ENCODE measurements around the gene RAPGEF5.

RAPGEF5 gene

DNA sequence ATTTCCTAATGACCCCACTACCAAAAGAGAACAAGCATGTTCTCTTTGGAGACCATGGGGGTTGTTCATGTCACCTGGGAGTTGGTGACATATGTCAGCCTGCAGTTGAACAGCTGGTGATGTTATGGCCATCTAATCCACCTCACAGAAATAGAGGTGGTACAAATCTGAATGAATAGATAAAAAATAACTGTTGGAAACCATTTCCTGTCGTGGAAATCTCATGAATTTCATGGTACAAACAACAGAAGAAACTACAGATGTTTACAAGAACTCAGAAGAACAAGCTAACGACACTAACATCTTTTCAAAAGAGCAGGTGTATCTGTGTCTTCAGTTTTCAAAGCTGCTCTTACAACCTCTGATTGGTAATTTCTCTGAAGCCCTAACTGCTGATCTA is 81.3 kb downstream of the RAPGEF5 start:
- FAIRE-seq (no peak), DNase-seq (ENCODE audit: insufficient read length, low spot score) (no peak)

- DNase-seq (ENCODE audit: insufficient read length, low spot score): no peak
- no peak for FAIRE-seq
Observed at GRCh38 chr7:22271311-22271710, 85.6 kb downstream of the RAPGEF5 start.

DNA sequence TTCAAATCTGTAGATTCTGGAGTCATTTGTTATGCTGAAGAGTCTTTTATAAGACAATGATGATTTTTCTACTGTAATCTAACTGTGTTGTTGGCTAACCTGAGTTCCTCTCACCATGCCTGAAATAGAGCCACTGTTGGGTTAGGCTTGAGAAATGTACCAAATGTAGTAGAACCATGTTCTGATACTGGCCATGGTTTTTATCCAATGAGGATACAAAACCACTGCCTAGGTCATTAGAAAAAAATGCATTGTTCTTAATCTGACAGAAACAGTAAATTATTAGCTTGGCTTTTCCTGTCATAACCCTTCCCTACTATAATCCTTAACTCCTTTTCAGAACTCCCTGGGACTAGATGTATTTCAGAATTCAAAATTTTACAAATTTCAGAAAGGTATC is 86.6 kb downstream of the RAPGEF5 start:
- no peak for DNase-seq (ENCODE audit: insufficient read length, low spot score)
- no peak for FAIRE-seq

- FAIRE-seq (no peak), DNase-seq (ENCODE audit: insufficient read length, low spot score) (no peak)
Observed at GRCh38 chr7:22269963-22270362, 87.0 kb downstream of the RAPGEF5 start.

DNA sequence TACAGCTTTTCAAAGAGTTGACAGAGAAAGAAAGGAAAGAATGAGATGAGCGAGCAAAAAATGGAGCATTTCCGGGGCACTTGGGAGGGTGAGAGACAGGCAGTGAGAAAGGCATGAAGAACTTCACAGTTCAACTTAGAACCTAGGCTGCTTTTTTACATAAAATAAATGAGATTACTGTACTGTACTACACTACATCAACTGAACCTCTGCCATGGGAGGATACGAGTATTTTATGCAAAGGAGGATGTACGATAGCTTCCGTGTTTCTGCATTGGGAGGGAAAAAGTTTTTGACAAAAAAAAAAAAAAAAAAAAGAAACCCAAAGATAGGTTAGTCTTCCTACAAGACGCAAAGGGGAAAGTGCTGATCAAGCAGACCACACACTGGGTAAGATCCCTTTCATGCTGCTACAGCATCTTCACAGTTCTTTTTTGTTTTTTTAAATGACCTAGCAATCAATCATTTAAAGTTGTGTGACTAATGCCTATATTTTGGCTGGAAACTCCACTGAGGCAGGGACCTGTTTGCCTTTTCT is 88.0 kb downstream of the RAPGEF5 start:
- FAIRE-seq: no peak
- no peak for DNase-seq (ENCODE audit: insufficient read length, low spot score)

DNA sequence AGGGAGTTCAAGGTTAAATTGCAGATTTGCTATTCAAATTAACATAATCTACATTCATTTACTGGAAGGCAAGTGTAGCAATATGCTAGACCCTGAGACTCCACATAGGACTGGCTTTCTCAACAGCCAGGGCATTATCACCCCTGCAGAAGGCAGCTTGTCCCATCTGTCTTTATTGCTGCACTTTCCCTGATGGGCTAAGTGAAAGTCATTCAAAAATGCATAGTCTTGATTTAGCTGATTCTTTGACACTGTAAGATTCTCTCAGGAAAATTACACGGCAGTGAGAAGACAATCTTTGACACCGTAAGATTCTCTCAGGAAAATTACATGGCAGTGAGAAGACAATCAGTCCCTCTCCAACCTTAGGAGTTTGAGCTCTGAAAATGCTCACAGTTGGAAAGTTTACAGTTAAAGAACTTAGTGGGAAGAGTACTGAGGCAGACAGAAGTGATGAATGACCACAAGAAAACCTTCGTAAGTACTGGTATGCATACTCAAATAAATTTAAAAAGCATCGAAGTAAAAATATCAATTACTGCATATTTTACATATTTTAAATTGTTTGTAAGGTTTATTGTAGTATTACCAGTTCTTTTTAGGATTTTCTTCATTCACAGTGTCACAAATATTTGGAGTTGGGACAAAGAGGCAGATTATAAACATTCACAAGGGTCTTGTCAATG is 88.9 kb downstream of the RAPGEF5 start:
- FAIRE-seq (no peak), DNase-seq (ENCODE audit: insufficient read length, low spot score) (no peak)

DNA sequence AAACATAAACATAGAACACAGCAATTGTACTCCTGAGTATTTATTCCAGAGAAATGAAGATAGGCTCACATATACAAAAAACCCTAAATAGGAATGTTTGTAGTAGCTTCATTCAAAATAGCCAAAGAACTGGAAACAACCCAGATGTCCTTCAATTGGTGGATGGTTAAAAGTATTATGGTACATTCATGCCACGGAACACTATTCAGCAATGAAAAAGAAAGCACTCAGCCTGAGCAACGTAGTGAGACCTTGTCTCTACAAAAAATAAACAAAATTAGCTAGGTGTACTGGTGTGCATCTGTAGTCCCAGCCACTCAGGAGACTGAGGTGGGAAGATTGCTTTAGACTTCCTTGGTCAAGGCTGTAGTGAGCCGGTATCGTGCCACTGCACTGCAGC is 94.4 kb downstream of the RAPGEF5 start:
- no peak for FAIRE-seq
- no peak for DNase-seq (ENCODE audit: insufficient read length, low spot score)

GRCh38 chr7:22256541-22257096 is 100.3 kb downstream of the RAPGEF5 start:
- DNase-seq (ENCODE audit: insufficient read length, low spot score): no peak
- no peak for FAIRE-seq

- FAIRE-seq: no peak
- no peak for DNase-seq (ENCODE audit: insufficient read length, low spot score)
Observed at GRCh38 chr7:22255834-22256233, 101.1 kb downstream of the RAPGEF5 start.

DNA sequence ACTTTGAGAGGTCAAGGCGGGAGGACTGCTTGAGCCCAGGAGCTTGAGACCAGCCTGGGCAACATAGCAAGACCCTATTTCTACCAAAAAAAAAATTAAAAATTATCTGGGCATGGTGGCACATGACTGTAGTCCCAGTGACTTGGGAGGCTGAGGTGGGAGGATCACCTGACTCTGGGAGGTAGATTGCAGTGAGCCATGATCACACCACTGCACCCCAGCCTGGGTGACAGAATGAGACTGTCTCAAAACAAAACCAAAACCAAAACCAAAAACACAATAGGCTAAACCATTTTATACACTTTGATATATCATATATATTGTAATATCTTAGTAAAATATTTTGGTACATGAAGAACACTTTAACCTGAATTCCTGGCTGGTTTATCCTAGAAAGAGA is 101.6 kb downstream of the RAPGEF5 start:
- DNase-seq (ENCODE audit: insufficient read length, low spot score) (no peak), FAIRE-seq (no peak)

DNA sequence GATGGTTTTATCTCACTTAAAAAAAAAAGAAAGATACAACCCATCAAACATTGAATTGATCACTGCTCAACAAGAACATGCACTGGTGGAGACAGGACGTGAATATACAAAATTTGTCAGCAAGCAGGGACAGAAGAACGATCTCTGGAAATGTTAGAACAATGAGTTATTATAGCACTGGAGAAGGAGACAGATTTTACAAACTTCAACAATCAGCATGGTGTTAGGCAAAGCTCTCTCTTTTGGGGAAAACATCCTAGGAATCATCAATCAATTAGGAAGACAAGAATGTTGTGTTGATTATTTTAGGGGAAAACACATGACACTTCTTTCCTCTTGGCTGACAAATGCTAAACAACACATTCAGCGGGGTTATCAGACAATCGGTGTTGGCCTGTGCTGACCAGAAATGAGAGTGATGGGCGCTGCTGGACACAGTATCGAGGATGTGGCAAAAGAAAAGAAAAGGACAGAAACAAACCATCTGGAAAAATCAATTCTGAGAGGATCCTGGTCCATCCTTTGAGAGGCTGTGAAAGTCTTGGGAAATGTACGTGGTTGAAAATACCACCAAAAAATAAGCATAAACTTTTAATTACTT is 103.9 kb downstream of the RAPGEF5 start:
- DNase-seq (ENCODE audit: insufficient read length, low spot score) (no peak), FAIRE-seq (no peak)

DNA sequence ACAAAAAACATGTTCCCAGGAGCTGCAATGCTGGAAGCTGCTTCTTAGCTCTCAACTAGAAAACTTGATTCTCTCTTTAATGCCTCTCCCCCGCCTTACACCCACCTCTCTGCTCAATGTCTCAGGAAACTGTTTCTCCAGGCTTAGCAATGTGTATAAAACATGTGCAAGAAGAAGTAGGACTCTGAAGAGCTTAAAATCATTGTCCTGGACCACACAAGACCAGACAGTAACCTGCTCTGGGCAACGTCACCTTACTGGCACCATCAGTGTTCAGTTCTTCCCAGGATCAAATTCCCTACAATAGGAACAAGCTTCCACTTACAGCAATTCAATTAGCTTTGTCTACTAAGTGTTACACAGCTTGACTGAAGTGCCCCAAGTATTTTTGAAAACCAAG is 104.9 kb downstream of the RAPGEF5 start:
- no peak for DNase-seq (ENCODE audit: insufficient read length, low spot score)
- no peak for FAIRE-seq

GRCh38 chr7:22251281-22251680 is 105.7 kb downstream of the RAPGEF5 start:
- DNase-seq (ENCODE audit: insufficient read length, low spot score) (no peak), FAIRE-seq (no peak)

GRCh38 chr7:22250390-22250789 is 106.6 kb downstream of the RAPGEF5 start:
- FAIRE-seq: no peak

GRCh38 chr7:22248111-22248809 is 108.7 kb downstream of the RAPGEF5 start:
- no peak for DNase-seq (ENCODE audit: insufficient read length, low spot score)

More at GRCh38 chr7:22250390-22250789, 106.6 kb downstream of the RAPGEF5 start:
- DNase-seq (ENCODE audit: insufficient read length, low spot score): no peak

GRCh38 chr7:22241805-22242390 is 115.1 kb downstream of the RAPGEF5 start:
- no peak for FAIRE-seq
- no peak for DNase-seq (ENCODE audit: insufficient read length, low spot score)

More at GRCh38 chr7:22248111-22248809, 108.7 kb downstream of the RAPGEF5 start:
- no peak for FAIRE-seq

GRCh38 chr7:22240904-22241571 is 115.9 kb downstream of the RAPGEF5 start:
- DNase-seq (ENCODE audit: insufficient read length, low spot score) (no peak), FAIRE-seq (no peak)

DNA sequence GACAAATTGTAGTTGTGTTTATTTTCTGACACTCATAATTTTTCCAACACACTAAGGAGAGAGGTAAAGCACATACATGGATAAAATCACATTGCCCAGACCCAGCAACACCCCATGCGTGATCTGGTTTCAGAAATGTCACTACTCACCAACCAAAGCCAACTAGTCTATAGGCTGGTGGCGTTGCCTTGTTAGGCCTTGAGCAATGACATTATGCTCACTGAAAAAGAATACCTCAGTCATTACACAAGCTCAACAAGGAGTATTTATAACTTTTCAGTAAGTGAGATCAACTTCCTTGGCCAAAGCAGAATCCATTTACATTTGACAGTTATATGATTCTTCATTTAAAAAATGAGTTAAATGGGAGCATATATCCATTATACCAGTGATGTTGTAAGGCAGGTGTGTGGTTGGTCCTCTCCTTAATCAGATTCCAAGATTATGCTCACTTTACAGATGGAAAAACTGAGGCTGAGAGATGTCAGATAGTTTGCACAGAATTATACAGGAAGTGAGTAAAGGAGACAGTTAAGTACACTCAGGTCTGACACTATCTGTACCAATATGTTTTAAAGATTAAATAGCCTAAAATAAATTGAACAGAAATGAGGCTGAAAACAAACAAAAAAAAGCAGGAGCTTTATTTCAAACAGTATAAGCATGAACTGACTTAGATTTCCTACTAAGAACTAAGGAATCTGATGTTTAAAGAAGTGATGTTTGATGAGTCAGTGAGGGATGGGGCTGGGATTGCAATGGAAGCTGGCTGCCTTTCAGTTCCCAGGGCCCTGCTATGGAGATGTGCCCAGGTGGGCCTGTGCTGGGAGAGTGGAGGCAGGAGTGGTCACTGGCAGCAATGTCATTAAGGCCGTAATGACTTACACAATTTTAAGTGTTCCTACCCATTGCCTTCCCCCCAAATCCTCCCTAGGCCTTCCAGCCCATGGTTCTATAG is 118.3 kb downstream of the RAPGEF5 start:
- DNase-seq (ENCODE audit: insufficient read length, low spot score) (no peak), FAIRE-seq (no peak)

DNA sequence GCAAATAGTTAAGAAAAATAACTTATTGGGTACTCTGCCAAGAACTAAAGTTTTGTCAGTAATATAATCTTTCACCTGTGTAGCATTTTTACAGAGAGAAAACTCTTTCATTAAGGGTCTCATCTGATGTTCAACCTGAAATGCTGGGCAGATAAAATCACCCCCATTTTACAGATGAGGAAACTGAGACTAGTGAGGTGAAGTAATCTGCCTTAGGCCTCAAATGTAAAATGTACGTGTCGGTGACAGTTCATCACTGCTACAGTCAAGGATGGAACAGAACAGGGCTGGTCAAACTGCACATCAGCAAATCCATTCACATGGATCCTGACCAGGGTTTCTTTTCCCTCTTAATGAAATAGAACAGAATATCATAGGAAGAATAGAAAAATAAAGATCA is 121.8 kb downstream of the RAPGEF5 start:
- DNase-seq (ENCODE audit: insufficient read length, low spot score): no peak
- no peak for FAIRE-seq
